ENCODE measurements around the gene LSG1.

DNA sequence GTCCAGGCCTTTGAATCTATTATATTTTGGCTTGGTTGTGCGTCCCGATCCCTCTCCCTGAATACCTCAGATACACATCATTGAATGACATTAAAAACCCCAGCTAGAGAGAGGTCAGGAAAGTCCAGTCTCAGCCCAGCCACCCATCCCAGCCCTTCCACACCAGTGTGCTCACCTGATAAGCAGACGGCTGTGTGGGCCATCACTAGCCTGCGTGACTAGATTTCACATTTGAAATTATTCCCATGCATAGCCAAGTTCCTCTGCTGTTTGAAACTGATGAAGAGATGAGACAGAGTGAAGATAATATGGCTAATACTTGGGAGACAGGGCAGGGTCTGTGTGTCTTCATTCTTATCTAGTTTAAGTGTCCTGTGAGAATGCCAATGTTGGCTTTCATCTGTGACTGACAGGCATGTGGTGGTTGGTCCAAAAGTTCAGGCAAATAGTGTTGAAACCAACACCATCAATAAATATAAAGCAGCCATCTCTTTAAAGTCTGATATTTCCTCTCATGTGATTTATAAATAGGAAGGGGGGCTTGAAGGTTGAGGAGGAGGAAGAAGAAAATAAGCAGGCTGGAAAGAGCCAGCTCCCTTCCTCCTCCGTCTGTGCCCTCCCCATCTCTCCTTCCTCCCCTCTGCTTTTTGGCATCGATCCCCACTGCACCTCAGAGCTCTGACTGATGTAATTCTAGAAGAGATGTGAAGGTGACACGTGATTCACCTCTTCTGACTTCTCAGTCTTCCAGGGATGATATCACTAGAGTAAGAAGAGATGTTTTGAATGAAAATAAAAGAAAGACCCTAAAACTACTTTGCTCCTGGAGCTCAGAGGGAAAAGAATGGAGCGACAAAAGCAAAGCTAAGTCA lies 18.7 kb upstream of the LSG1 start:
- TF ChIP-seq, protein P1, sequence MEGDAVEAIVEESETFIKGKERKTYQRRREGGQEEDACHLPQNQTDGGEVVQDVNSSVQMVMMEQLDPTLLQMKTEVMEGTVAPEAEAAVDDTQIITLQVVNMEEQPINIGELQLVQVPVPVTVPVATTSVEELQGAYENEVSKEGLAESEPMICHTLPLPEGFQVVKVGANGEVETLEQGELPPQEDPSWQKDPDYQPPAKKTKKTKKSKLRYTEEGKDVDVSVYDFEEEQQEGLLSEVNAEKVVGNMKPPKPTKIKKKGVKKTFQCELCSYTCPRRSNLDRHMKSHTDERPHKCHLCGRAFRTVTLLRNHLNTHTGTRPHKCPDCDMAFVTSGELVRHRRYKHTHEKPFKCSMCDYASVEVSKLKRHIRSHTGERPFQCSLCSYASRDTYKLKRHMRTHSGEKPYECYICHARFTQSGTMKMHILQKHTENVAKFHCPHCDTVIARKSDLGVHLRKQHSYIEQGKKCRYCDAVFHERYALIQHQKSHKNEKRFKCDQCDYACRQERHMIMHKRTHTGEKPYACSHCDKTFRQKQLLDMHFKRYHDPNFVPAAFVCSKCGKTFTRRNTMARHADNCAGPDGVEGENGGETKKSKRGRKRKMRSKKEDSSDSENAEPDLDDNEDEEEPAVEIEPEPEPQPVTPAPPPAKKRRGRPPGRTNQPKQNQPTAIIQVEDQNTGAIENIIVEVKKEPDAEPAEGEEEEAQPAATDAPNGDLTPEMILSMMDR (IDR thresholded peaks at IDR 0.05), result no peak
- no peak for TF ChIP-seq EZH2 (IDR thresholded peaks at IDR 0.05)

Measured in neural progenitor cell (in vitro differentiated cells).